PFSK-1 (cell line): ENCODE measurements around the gene HEXIM1.

ENCODE experiments used
- FOXP2 ChIP-seq: optimal IDR thresholded peaks from 2 replicates; pipeline ENCODE3; 2011; ENCODE audit warnings: borderline replicate concordance, control low read depth, inconsistent platforms; ENCODE audit not compliant: insufficient read depth; ENCODE audit errors: extremely low read length, extremely low read depth
- POLR2AphosphoS5 ChIP-seq: IDR thresholded peaks from 2 replicates; pipeline ENCODE4 v1.6.1; 2012; ENCODE audit warnings: low read depth, mild to moderate bottlenecking, control low read depth, low read length, moderate library complexity
- REST ChIP-seq, 2 experiments: IDR thresholded peaks; 2 replicates each; pipeline versions ENCODE4 v1.6.1 to v1.8.0; 2011 to 2012; ENCODE audit warnings: low read depth in 2 of 2, low read length in 2 of 2, control low read depth in 1 of 2, inconsistent platforms in 1 of 2, mild to moderate bottlenecking in 1 of 2, moderate library complexity in 1 of 2; ENCODE audit not compliant: insufficient read depth in 1 of 2
- SIN3A ChIP-seq: IDR thresholded peaks from 2 replicates; pipeline ENCODE4 v1.6.1; 2012; ENCODE audit warnings: mild to moderate bottlenecking, low read length, moderate library complexity, borderline replicate concordance; ENCODE audit not compliant: insufficient read depth
- TAF1 ChIP-seq: IDR thresholded peaks from 2 replicates; pipeline ENCODE4 v1.6.1; 2012; ENCODE audit warnings: low read length, control low read depth, borderline replicate concordance; ENCODE audit not compliant: insufficient read depth

HEXIM1 gene

DNA sequence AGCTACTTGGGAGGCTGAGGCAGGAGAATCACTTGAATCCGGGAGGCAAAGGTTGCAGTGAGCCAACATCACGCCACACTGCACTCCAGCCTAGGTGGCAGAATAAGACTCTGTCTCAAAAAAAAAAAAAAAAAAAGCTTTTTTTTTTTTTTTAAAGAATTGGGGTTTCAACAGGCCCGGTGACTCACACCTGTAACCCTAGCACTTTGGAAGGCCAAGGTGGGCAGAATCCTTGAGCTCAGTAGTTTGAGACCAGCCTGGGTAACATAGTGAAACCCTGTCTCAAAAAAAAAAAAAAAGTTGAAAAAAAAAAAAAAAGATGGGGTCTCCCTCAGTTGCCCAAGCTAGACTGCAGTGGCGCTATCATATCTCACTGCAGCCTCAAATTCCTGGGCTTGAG lies 6.8 kb downstream of the HEXIM1 start:
- TF ChIP-seq REST (IDR thresholded peaks at IDR 0.05; ENCODE audit: insufficient read depth in 1 of 2, low read depth in 2 of 2, low read length in 2 of 2) (no peak), SIN3A (no peak), POLR2AphosphoS5 (no peak), FOXP2 (no peak), TAF1 (no peak)

DNA sequence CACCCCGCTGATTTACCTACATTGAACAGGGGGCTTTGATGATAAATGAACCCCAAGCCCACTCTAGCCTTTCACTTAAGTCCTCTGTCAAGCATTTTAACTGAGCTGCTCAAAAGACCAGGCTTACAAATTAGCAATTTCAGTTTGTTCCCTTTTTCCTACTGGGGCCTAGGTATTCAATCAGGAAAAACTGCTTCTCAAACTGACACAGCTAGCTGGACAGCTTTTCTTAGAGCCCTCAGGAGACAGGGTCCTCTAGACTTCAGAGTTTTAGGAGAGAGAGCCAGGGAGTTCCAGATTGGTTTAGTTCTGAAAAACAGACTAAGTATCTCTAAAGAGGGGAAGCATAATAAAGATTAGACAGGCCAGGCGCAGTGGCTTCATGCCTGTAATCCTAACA lies 7.2 kb downstream of the HEXIM1 start:
- TF ChIP-seq REST (IDR thresholded peaks at IDR 0.05; ENCODE audit: insufficient read depth in 1 of 2, low read depth in 2 of 2, low read length in 2 of 2) = no peak
- TF ChIP-seq POLR2AphosphoS5 = no peak
- no peak for TF ChIP-seq TAF1
- no peak for TF ChIP-seq SIN3A
- TF ChIP-seq FOXP2 = no peak

GRCh38 chr17:45156242-45156641 lies 8.0 kb downstream of the HEXIM1 start:
- TF ChIP-seq FOXP2 = no peak
- TF ChIP-seq TAF1 = no peak
- no peak for TF ChIP-seq POLR2AphosphoS5
- TF ChIP-seq REST (IDR thresholded peaks at IDR 0.05; ENCODE audit: insufficient read depth in 1 of 2, low read depth in 2 of 2, low read length in 2 of 2) = no peak
- no peak for TF ChIP-seq SIN3A

DNA sequence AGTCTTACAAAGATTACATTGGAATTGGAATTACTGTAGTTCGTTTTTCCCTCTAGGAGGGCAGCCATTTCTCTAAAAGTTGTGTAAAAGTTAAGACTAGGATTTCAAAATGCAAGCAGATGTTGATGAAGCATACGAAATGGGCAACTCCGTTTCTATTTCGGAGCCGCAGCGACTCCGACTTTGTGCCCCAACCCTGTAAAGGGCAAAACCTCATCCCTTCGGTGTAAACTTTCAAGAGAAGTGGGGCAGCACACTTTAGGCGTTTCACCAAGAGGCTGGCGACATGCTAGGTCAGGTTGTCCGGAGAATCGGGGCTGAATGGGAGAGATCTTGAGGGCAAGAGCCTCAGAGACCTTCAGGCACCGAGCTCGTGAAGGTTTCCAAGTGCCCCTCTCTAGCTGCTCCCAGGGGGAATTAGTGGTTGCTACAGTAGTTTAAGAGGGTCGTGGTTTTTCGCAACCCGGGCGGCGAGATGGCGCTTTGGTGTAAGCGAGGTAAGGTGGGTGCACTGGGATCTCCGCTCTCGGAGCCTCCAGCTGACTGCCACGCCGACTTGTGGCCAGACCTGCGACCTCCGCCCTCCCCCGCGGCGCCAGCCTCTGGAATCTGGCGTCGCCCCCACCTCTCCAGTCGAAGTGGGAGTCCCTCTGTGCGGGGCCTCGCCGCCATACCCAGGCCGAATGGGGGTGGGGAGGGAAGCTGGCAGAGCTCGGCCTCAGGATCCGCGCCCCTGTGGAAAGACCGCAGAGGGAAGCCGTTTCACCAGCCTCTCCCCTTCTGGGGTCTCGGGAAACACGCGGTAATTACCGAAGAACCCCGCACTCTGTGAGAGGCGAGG lies 12.4 kb downstream of the HEXIM1 start:
- TF ChIP-seq POLR2AphosphoS5 = peak; percentile 77
- no peak for TF ChIP-seq SIN3A
- TF ChIP-seq TAF1 = peak; percentile 60; the same call in 1 of the 2 replicates
- TF ChIP-seq REST (IDR thresholded peaks at IDR 0.05; ENCODE audit: insufficient read depth in 1 of 2, low read depth in 2 of 2, low read length in 2 of 2) = 0 out of 4 replicates have a peak, but pooled peaks of 1 of the 2 experiments have one; percentile 26
- peak; percentile 41 for TF ChIP-seq FOXP2
